Transverse colon (tissue), 4 donors: Measurements from ENCODE around the gene ZCCHC8. TPM values are rescaled to one million over a fixed set of nuclear protein-coding genes. Genes with fewer than 3 reads are reported as not detected.

ENCODE experiments used
- DNase-seq: peaks from one replicate; pipeline ENCODE4 v3.0.0-alpha.2; 2019
- H3K27ac ChIP-seq, 4 donors: fragments of 200-600 bp; sonication (generic); 2 replicates each; pipeline ENCODE4 v1.5.1; 2016 to 2018; ENCODE audit warnings: inconsistent platforms in 4 of 4
- H3K27me3 ChIP-seq: fragments of 200-600 bp; sonication (generic); 2 replicates; pipeline ENCODE4 v1.5.1; 2017; ENCODE audit warnings: inconsistent platforms
- H3K36me3 ChIP-seq, 4 donors: fragments of 200-600 bp; sonication (generic); 2 replicates each; pipeline ENCODE4 v1.5.1; 2017 to 2019; ENCODE audit warnings: inconsistent platforms in 4 of 4
- H3K4me1 ChIP-seq, 4 donors: fragments of 200-600 bp; sonication (generic); 2 replicates each; pipeline ENCODE4 v1.5.1; 2017 to 2020; ENCODE audit warnings: inconsistent platforms in 4 of 4
- H3K4me3 ChIP-seq, 4 donors: fragments of 200-600 bp; sonication (generic); 1 replicate in 1 of 4; 2 replicates in 3 of 4; pipeline versions ENCODE4 v1.5.1 to v1.6.1; 2017 to 2019; ENCODE audit warnings: inconsistent platforms in 4 of 4
- H3K9me3 ChIP-seq, 2 donors: fragments of 200-600 bp; sonication (generic); 2 replicates each; pipeline ENCODE4 v1.5.1; 2017 to 2019; ENCODE audit warnings: inconsistent platforms in 2 of 2
- EP300 ChIP-seq: sonication (generic); formaldehyde crosslinking; IDR thresholded peaks from one replicate; pipeline ENCODE4 v1.6.1; 2017; ENCODE audit warnings: antibody characterized with exemption, low read depth
- POLR2A ChIP-seq: fragments of 450-650 bp; IDR thresholded peaks from one replicate; pipeline ENCODE4 v1.6.1; 2016; ENCODE audit warnings: antibody characterized with exemption, mild to moderate bottlenecking, moderate library complexity
- POLR2AphosphoS5 ChIP-seq, 3 donors: sonication (generic); formaldehyde crosslinking; IDR thresholded peaks; one replicate each; pipeline ENCODE4 v1.6.1; 2016; ENCODE audit warnings: antibody characterized with exemption in 3 of 3
- WGBS, 2 donors: methylation state at CpG; one replicate each; pipeline ENCODE4 v1.1.5; 2018; ENCODE audit warnings: low coverage in 1 of 2; 5-methylcytosine and 5-hydroxymethylcytosine counted together
- in situ Hi-C, 4 donors: fragments of 200-750 bp; cut with MboI; loops; one replicate each; pipeline versions ENCODE4 v1.15.0 to v1.15.1; 2017; ENCODE audit warnings: low sequenced_read_pairs in 3 of 4, low pct_ligation_motif_present in 1 of 4, low pct_unique_long_range_greater_than_20kb in 1 of 4
- intact Hi-C: fragments of 100-400 bp; cut with DNase I; formaldehyde crosslinking; loops from one replicate; pipeline ENCODE4 v1.15.1; 2023; ENCODE audit warnings: low total_unique reads
- total RNA-seq, 4 donors: library from RNA; depleted of rRNA; stranded (reverse); fragments of >200 nt; gene quantifications; one replicate each; pipeline ENCODE4 v1.1.0, GENCODE V29; 2016
- TF ChIP-seq, protein P1 (sequence below), 5 experiments: fragments of 200-600 bp in 3 of 5; fragments of 450-650 bp in 2 of 5; sonication (generic) in 3 of 5; IDR thresholded peaks; 1 replicate in 2 of 5; 2 replicates in 3 of 5; pipeline ENCODE4 v1.5.1; 2016 to 2017; ENCODE audit warnings: antibody characterized with exemption in 5 of 5, inconsistent platforms in 3 of 5, mild to moderate bottlenecking in 2 of 5, moderate library complexity in 1 of 5

ZCCHC8 gene
- total RNA-seq, 4 donors from 2014 or later, result 15.9 to 28.4 (median 19.9) TPM

GRCh38 chr12:122528582-122528981 lies 27.9 kb upstream of the ZCCHC8 start:
- Histone ChIP-seq H3K4me1 (peaks cover 12 to 33% (median 26%) of the 10 kb centered on the region in 4 donors), H3K4me3 (no peak overlapping the region), H3K27ac (no peak overlapping the region), H3K36me3 (no peaks in the 10 kb centered on the region), H3K9me3 (no peaks in the 10 kb centered on the region), H3K27me3 (no peaks in the 10 kb centered on the region)
- WGBS, 2 donors, result 85 to 90% methylated on average over 6 to 7 of the region's 7 CpGs
- DNase-seq, result no peak
- TF ChIP-seq, protein P1, sequence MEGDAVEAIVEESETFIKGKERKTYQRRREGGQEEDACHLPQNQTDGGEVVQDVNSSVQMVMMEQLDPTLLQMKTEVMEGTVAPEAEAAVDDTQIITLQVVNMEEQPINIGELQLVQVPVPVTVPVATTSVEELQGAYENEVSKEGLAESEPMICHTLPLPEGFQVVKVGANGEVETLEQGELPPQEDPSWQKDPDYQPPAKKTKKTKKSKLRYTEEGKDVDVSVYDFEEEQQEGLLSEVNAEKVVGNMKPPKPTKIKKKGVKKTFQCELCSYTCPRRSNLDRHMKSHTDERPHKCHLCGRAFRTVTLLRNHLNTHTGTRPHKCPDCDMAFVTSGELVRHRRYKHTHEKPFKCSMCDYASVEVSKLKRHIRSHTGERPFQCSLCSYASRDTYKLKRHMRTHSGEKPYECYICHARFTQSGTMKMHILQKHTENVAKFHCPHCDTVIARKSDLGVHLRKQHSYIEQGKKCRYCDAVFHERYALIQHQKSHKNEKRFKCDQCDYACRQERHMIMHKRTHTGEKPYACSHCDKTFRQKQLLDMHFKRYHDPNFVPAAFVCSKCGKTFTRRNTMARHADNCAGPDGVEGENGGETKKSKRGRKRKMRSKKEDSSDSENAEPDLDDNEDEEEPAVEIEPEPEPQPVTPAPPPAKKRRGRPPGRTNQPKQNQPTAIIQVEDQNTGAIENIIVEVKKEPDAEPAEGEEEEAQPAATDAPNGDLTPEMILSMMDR (IDR thresholded peaks at IDR 0.05), result no peak
- TF ChIP-seq POLR2AphosphoS5 (IDR thresholded peaks at IDR 0.05) (no peak), EP300 (no peak), POLR2A (no peak)
- in situ Hi-C loops, result no loop called here
- intact Hi-C loops, result no loop called here

GRCh38 chr12:122527478-122527944 lies 26.8 kb upstream of the ZCCHC8 start:
- in situ Hi-C loops (no loop called here), intact Hi-C loops (no loop called here)
- no peaks in the 10 kb centered on the region for H3K9me3 ChIP-seq
- no peaks in the 10 kb centered on the region for H3K36me3 ChIP-seq
- DNase-seq, result peak; percentile 20
- H3K27ac ChIP-seq, result peak overlapping the region; percentile 90 to 99 (median 96)
- H3K4me1 ChIP-seq, result peaks cover 21 to 43% (median 37%) of the 10 kb centered on the region in 4 donors
- H3K27me3 ChIP-seq, result no peaks in the 10 kb centered on the region
- WGBS, 2 donors, result 0 to 1% methylated on average over 12 to 21 of the region's 21 CpGs
- no peak for TF ChIP-seq POLR2AphosphoS5 (IDR thresholded peaks at IDR 0.05)
- TF ChIP-seq, protein P1 (IDR thresholded peaks at IDR 0.05), result no peak
- no peak for TF ChIP-seq EP300
- no peak for TF ChIP-seq POLR2A
- peak overlapping the region; percentile 35 to 95 (median 78) for H3K4me3 ChIP-seq

DNA sequence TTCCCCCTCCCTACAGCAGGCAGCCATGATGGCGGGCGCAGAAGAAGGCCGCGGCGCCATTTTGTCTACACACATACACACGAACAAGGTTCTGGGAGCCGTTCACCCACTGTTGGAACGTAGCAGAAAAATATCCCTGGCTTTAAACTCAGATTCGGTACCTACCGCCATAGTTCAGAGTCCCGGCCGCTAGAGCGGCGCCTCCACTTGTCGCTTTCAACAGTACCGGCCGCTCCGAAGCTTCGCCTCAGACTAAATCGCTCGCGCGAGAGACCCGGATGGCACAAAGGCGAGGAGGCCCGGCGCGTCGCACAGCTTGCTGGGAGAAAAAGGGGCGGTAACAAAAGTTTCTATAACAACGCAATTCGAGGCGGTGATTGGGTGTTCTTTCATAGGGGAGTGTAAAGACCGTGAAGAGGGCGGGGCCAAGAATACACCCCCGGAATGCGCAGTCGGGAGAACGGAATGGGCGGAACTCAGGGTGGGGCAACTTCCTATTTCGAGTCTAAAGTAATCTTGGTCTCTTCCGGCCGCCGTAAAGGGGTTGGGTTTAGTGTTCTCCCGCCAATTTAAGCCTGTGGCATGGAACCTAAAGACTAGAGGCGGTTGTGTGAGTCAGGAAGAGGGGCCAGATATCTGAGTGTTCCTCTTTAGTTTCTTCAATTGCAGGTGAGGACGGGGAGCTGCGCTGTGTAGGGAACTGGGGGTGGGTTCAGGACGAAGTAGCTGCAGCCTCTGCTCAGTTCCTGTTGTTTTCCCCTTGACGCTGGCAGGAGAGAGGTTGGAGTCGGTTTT lies 26.1 kb upstream of the ZCCHC8 start, which contains the start of the genes KNTC1 and RSRC2:
KNTC1 (plus strand) TSS at position 567 of the 795 bp plus-strand sequence. CDS start 2,815 bp downstream, outside the sequence.
RSRC2 (minus strand) TSS at position 254 of the 795 bp plus-strand sequence; CDS start at position 171, 83 bp downstream.
- in situ Hi-C loops (no loop called here), intact Hi-C loops (no loop called here)
- DNase-seq, result peak; percentile 99
- H3K36me3 ChIP-seq, result peaks cover 0 to 4% (median 1%) of the 10 kb centered on the region in 4 donors
- TF ChIP-seq, protein P1 (IDR thresholded peaks at IDR 0.05), result no peak
- peak; percentile 93 to 97 (median 97) for TF ChIP-seq POLR2AphosphoS5 (IDR thresholded peaks at IDR 0.05)
- TF ChIP-seq POLR2A, result peak; percentile 99
- no peak for TF ChIP-seq EP300
- no peaks in the 10 kb centered on the region for H3K9me3 ChIP-seq
- 0 to 1% methylated on average over 14 to 51 of the region's 51 CpGs for WGBS, 2 donors
- no peaks in the 10 kb centered on the region for H3K27me3 ChIP-seq
- H3K4me1 ChIP-seq, result peaks cover 27 to 50% (median 40%) of the 10 kb centered on the region in 4 donors
- H3K27ac ChIP-seq, result peak within 1 kb of the TSS; percentile 90 to 99 (median 96)
- peak within 1 kb of the TSS; percentile 35 to 95 (median 78) for H3K4me3 ChIP-seq
